ENCODE data around the gene TAC3. TPM values are rescaled to one million over a fixed set of nuclear protein-coding genes. Genes with fewer than 3 reads are reported as not detected.
"Not testable (repeated sequence)": the region's sequence is repeated elsewhere in the genome, so short reads cannot be mapped to it uniquely, and the experiment has no call there.

The TAC3 gene
- total RNA-seq, 1 donor from 2014 or later, result 0.31 TPM

- TF ChIP-seq CTCF (IDR thresholded peaks at IDR 0.05; ENCODE audit: unreplicated experiment), result no peak
- Mint-ChIP-seq H3K36me3 (peaks cover 2% of the 10 kb centered on the region), H3K27me3 (ENCODE audit: low read depth) (no peaks in the 10 kb centered on the region), H3K4me3 (no peak overlapping the region), H3K4me1 (peaks cover 5% of the 10 kb centered on the region), H3K9me3 (peaks cover 4% of the 10 kb centered on the region), H3K27ac (no peak overlapping the region)
- no peak for DNase-seq (ENCODE audit: low spot score in 2 of 2, unreplicated experiment in 2 of 2)
Measured at GRCh38 chr12:56980941-56981530, 35.3 kb downstream of the TAC3 start.

GRCh38 chr12:56980268-56980667 lies 36.1 kb downstream of the TAC3 start:
- DNase-seq (ENCODE audit: low spot score in 2 of 2, unreplicated experiment in 2 of 2), result no peak
- H3K4me3 Mint-ChIP-seq, result no peak overlapping the region
- no peaks in the 10 kb centered on the region for H3K4me1 Mint-ChIP-seq
- H3K36me3 Mint-ChIP-seq, result peaks cover 2% of the 10 kb centered on the region
- H3K9me3 Mint-ChIP-seq, result peaks cover 4% of the 10 kb centered on the region
- H3K27ac Mint-ChIP-seq, result no peak overlapping the region
- H3K27me3 Mint-ChIP-seq (ENCODE audit: low read depth), result no peaks in the 10 kb centered on the region
- no peak for TF ChIP-seq CTCF (IDR thresholded peaks at IDR 0.05; ENCODE audit: unreplicated experiment)

GRCh38 chr12:56979628-56980027 lies 36.7 kb downstream of the TAC3 start:
- H3K9me3 Mint-ChIP-seq, result peaks cover 4% of the 10 kb centered on the region
- no peaks in the 10 kb centered on the region for H3K27me3 Mint-ChIP-seq (ENCODE audit: low read depth)
- H3K4me3 Mint-ChIP-seq, result no peak overlapping the region
- no peak overlapping the region for H3K27ac Mint-ChIP-seq
- H3K4me1 Mint-ChIP-seq, result no peaks in the 10 kb centered on the region
- TF ChIP-seq CTCF (IDR thresholded peaks at IDR 0.05; ENCODE audit: unreplicated experiment), result no peak
- H3K36me3 Mint-ChIP-seq, result peaks cover 2% of the 10 kb centered on the region
- DNase-seq (ENCODE audit: low spot score in 2 of 2, unreplicated experiment in 2 of 2), result no peak

- no peak for TF ChIP-seq CTCF (IDR thresholded peaks at IDR 0.05; ENCODE audit: unreplicated experiment)
- H3K4me3 Mint-ChIP-seq, result no peak overlapping the region
- H3K27ac Mint-ChIP-seq, result no peak overlapping the region
- no peaks in the 10 kb centered on the region for H3K27me3 Mint-ChIP-seq (ENCODE audit: low read depth)
- peaks cover 4% of the 10 kb centered on the region for H3K9me3 Mint-ChIP-seq
- H3K36me3 Mint-ChIP-seq, result peaks cover 2% of the 10 kb centered on the region
- DNase-seq (ENCODE audit: low spot score in 2 of 2, unreplicated experiment in 2 of 2), result no peak
- H3K4me1 Mint-ChIP-seq, result no peaks in the 10 kb centered on the region
Measured at GRCh38 chr12:56978397-56979138, 37.8 kb downstream of the TAC3 start.

GRCh38 chr12:56977361-56977760 lies 39.0 kb downstream of the TAC3 start:
- H3K4me1 Mint-ChIP-seq; H3K9me3 Mint-ChIP-seq; H3K4me3 Mint-ChIP-seq; DNase-seq (ENCODE audit: low spot score in 2 of 2, unreplicated experiment in 2 of 2); H3K36me3 Mint-ChIP-seq; H3K27me3 Mint-ChIP-seq (ENCODE audit: low read depth); H3K27ac Mint-ChIP-seq: not testable (repeated sequence)

- not testable (repeated sequence) for H3K27ac Mint-ChIP-seq; H3K36me3 Mint-ChIP-seq; H3K4me3 Mint-ChIP-seq; DNase-seq (ENCODE audit: low spot score in 2 of 2, unreplicated experiment in 2 of 2); H3K9me3 Mint-ChIP-seq; H3K4me1 Mint-ChIP-seq
- H3K27me3 Mint-ChIP-seq (ENCODE audit: low read depth), result peaks cover 22% of the 10 kb centered on the region
Measured at GRCh38 chr12:56974224-56974623, 42.1 kb downstream of the TAC3 start.

- H3K27ac Mint-ChIP-seq; H3K4me3 Mint-ChIP-seq; DNase-seq (ENCODE audit: low spot score in 2 of 2, unreplicated experiment in 2 of 2); H3K9me3 Mint-ChIP-seq; H3K36me3 Mint-ChIP-seq; H3K4me1 Mint-ChIP-seq: not testable (repeated sequence)
- H3K27me3 Mint-ChIP-seq (ENCODE audit: low read depth), result peaks cover 22% of the 10 kb centered on the region
Measured at GRCh38 chr12:56968910-56969309, 47.4 kb downstream of the TAC3 start.

- not testable (repeated sequence) for H3K4me3 Mint-ChIP-seq; H3K36me3 Mint-ChIP-seq; H3K4me1 Mint-ChIP-seq; DNase-seq (ENCODE audit: low spot score in 2 of 2, unreplicated experiment in 2 of 2); H3K9me3 Mint-ChIP-seq; H3K27ac Mint-ChIP-seq
- peaks cover 16% of the 10 kb centered on the region for H3K27me3 Mint-ChIP-seq (ENCODE audit: low read depth)
Measured at GRCh38 chr12:56965997-56966642, 50.2 kb downstream of the TAC3 start.

- Mint-ChIP-seq H3K9me3 (peaks cover 15% of the 10 kb centered on the region), H3K27me3 (ENCODE audit: low read depth) (peaks cover 12% of the 10 kb centered on the region)
- H3K4me3 Mint-ChIP-seq; H3K36me3 Mint-ChIP-seq; H3K27ac Mint-ChIP-seq; H3K4me1 Mint-ChIP-seq; DNase-seq (ENCODE audit: low spot score in 2 of 2, unreplicated experiment in 2 of 2): not testable (repeated sequence)
Measured at GRCh38 chr12:56965124-56965523, 51.2 kb downstream of the TAC3 start.

GRCh38 chr12:56963557-56963956 lies 52.8 kb downstream of the TAC3 start:
- peaks cover 24% of the 10 kb centered on the region for H3K9me3 Mint-ChIP-seq
- not testable (repeated sequence) for H3K27me3 Mint-ChIP-seq (ENCODE audit: low read depth); H3K4me1 Mint-ChIP-seq; H3K4me3 Mint-ChIP-seq; DNase-seq (ENCODE audit: low spot score in 2 of 2, unreplicated experiment in 2 of 2); H3K36me3 Mint-ChIP-seq; H3K27ac Mint-ChIP-seq

All from mesothelial cell of epicardium (in vitro differentiated cells).